Measurements from ENCODE around the gene SELENOH. TPM values are rescaled to one million over a fixed set of nuclear protein-coding genes. Genes with fewer than 3 reads are reported as not detected.

Gene SELENOH
- total and polyA plus RNA-seq, 2 of the 8 experiments (the other 6 are each of a cell fraction or from before 2014, with no cell fraction given): 243 to 264 TPM

GRCh38 chr11:57776031-57776521 lies 34.8 kb downstream of the SELENOH start (continued):
- no peak for TF ChIP-seq RXRA (IDR thresholded peaks at IDR 0.05; ENCODE audit: insufficient read depth, low read depth, low read length)
- no peak for TF ChIP-seq SAP30 (IDR thresholded peaks at IDR 0.05; ENCODE audit: insufficient read depth, insufficient replicate concordance, low read length)
- no peak for TF ChIP-seq CBX5 (IDR thresholded peaks at IDR 0.05; ENCODE audit: low read depth, low read length)
- TF ChIP-seq GTF2F1 (IDR thresholded peaks at IDR 0.05; ENCODE audit: borderline replicate concordance, low read depth, low read length): no peak
- no peak for TF ChIP-seq TAF7 (optimal IDR thresholded peaks at IDR 0.05; ENCODE audit: borderline replicate concordance, low read depth, low read length)
